GM12872 (cell line): Measurements from ENCODE around the gene SEPTIN6.

ENCODE experiments used
- CTCF ChIP-seq: IDR thresholded peaks from 3 replicates; pipeline ENCODE4 v1.5.1; 2011; ENCODE audit warnings: low read depth, mild to moderate bottlenecking, low read length, moderate library complexity; ENCODE audit not compliant: insufficient read depth

Gene SEPTIN6

GRCh38 chrX:119677654-119677981, 15.3 kb downstream of the SEPTIN6 start:
- TF ChIP-seq CTCF = no peak

- no peak for TF ChIP-seq CTCF
Observed at GRCh38 chrX:119676949-119677653, 15.9 kb downstream of the SEPTIN6 start.

GRCh38 chrX:119673336-119673735, 19.6 kb downstream of the SEPTIN6 start:
- TF ChIP-seq CTCF = no peak

- TF ChIP-seq CTCF = no peak
Observed at GRCh38 chrX:119672426-119672825, 20.5 kb downstream of the SEPTIN6 start.

- TF ChIP-seq CTCF = no peak
Observed at GRCh38 chrX:119669424-119670037, 23.4 kb downstream of the SEPTIN6 start.

- no peak for TF ChIP-seq CTCF
Observed at GRCh38 chrX:119667111-119667878, 25.7 kb downstream of the SEPTIN6 start.

- no peak for TF ChIP-seq CTCF
Observed at GRCh38 chrX:119661486-119661885, 31.5 kb downstream of the SEPTIN6 start.
